ENCODE data around the gene SHOC2.

Gene SHOC2

DNA sequence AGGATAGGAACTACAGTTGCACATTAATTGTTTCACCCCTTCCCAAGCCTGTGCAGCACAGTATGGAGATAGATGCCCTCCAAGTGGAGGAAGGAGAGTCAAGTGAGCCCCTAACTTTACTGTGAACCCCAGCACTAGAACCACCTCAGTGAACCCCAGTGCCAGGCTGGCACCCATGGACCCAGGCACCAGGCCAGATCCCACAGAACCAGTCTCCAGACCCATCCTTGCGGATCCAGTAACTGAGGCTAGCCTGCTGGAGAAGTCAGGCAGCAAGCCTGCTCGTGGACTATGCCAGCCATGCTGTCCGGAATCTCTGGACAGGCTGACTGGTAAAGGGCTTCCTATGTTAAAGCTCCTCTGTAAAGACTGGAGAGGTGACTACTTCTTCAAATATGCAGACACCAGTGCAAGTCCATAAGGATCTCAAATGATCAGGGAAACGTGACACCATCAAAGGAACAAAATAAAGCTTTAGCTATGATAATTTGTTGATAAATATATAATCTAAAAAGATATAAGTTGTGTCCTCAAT, 27.7 kb downstream of the SHOC2 start:
- no peak for FAIRE-seq

DNA sequence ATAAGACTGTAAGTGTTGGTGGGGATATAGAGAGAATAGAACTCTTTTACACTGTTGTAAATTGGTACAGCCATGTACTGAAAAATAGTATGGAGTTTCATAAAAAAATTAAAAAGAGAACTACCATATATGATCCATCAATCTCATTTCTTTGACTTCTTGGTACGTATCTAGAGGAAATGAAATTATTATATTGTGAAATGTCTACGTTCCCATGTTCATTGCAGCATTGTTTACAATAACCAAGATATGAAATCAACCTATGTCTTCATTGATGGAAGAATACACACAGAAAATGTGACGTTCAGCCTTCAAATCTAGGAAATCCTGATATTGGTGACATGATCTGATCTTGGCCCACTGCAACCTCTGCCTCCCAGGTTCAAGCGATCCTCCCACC, 32.0 kb downstream of the SHOC2 start:
- FAIRE-seq: no peak

- no peak for FAIRE-seq
Measured at GRCh38 chr10:110957606-110958005, 38.2 kb downstream of the SHOC2 start.

- no peak for FAIRE-seq
Measured at GRCh38 chr10:110959379-110960332, 40.3 kb downstream of the SHOC2 start.

DNA sequence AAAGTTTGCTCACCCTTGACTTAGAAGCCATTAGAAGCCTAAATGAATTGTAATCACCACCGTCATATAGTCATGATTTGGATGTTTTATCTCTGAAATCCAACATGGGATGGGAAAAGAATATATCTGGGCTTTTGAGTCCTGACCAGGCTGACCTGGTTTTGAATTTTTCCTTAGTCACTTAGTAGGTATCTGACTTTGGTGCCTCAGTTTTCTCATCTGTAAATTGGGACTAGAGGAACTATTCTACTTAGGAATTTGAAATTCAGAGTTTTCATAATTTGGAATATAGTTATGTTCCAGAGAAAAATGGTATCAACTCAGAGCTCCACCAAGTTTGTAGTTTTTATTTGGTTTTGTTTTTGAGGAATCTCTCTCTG, 40.9 kb downstream of the SHOC2 start:
- no peak for FAIRE-seq

DNA sequence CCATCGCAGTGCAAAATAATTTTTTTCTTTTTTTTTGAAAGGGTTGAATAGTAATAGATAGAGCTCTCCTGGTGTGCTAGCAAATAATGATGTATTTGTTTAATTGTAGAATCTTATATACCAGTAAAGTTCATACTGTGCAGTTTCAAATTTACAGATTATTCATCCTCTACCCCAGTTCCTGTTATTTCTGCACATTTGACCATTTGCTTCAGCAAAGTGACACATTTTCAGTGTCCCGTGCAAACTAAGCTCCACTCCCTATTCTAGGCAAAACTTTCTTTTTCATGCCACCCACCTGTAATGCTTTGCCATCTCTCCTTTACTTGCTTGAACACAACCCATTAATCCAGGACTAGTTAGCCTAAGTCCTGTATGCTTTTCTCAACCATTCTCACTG, 43.0 kb downstream of the SHOC2 start:
- no peak for FAIRE-seq

DNA sequence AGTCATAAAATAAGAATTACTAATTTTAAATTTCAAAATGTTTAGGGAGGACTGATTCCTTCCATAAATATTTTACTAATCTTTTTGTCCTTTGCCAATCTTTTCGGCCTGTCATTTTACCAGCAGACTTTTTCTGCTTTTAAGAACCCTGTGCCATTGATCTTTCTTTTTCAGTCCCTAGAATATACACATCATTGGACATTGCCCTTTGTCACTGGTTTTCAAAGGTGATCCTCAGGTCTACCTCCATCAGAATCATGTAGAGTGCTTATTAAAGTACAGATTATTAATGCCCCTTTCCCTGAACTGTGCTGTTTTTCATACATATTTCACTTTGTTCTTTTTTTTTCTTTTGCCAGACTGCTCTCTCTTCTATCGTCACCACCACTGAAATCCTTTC, 43.8 kb downstream of the SHOC2 start:
- FAIRE-seq: no peak

GRCh38 chr10:110964681-110965080, 45.3 kb downstream of the SHOC2 start:
- no peak for FAIRE-seq

GRCh38 chr10:110965216-110965615, 45.8 kb downstream of the SHOC2 start:
- FAIRE-seq: no peak

DNA sequence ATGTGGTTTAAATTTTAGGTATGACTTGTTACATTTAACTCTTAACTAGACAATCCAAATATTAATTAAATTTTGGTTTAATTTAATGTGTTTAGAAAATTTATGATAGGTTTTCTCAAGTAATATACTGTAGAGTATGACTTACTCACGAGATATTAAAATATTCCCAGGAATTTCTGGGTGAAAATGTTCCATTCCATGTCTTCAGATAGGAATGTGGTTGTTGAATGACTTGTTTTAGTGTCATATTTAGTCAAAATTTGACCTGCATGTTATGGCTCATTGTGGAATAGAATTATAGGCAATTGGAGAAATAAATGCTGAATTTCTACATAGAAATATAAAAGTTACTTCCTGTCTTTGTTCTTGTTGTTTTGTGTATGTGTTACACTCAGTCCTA, 46.7 kb downstream of the SHOC2 start:
- FAIRE-seq: peak; percentile 64

GRCh38 chr10:110967009-110967630, 47.7 kb downstream of the SHOC2 start:
- FAIRE-seq: no peak

DNA sequence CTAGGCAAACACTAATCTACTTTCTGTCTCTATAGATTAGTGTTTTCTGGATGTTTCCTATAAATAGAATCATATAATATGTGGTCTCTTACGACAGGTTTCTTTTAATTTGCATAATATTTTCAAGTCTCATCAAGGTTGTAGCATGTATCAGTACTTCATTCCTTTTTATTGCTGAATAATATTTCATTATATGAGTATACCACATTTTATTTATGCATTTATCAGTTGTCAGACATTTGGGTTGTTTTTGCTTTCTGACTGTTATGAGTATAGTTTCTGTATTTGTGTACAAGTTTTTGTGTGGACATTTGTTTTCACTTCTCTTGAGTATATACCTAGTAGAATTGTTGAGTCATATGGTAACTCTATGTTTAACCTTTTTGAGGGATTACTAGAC, 48.2 kb downstream of the SHOC2 start:
- FAIRE-seq: peak; percentile 34

- no peak for FAIRE-seq
Measured at GRCh38 chr10:110969183-110969582, 49.8 kb downstream of the SHOC2 start.

GRCh38 chr10:110971638-110972037, 52.2 kb downstream of the SHOC2 start:
- FAIRE-seq: no peak

DNA sequence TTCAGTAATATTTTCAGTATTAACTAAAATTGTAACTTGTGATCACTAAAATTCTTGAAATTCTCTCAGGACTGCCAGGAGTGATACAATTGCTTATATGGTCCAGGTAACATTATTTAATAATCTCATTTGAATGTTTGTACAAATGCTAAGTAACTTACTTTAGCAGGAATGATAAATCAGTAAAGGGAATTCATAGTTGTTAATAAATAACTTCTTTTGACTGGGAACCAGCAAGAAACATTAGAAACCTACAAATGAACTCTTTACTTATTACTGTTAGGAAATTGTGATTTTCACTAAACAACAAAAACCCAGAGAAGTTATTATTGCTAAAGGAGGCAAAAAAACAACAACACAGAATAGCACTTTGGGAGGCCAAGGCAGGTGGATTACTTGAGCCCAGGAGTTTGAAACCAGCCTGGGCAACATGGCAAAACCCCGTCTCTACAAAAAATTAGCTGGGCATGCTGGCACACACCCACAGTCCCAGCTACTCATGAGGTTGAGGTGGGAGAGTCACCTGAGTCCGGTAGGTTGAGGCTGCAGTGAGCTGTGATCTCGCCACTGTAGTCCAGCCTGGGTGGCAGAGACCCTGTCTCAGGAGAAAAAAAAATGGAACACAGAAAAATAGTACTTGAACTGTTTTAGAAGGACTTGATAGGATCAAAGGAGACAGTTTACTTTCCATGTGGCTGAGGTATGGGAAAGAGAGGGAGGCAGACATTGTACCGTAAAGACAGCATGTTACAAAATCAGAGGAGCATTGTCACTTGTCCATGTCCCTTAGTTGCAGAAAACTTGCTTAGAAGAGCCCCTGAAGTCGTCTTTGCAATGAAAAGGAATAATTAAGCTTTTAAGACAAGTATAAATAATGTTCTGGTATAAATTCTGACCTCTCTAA, 53.1 kb downstream of the SHOC2 start:
- FAIRE-seq: no peak

- FAIRE-seq: peak; percentile 70
Measured at GRCh38 chr10:110973400-110973799, 54.0 kb downstream of the SHOC2 start.

DNA sequence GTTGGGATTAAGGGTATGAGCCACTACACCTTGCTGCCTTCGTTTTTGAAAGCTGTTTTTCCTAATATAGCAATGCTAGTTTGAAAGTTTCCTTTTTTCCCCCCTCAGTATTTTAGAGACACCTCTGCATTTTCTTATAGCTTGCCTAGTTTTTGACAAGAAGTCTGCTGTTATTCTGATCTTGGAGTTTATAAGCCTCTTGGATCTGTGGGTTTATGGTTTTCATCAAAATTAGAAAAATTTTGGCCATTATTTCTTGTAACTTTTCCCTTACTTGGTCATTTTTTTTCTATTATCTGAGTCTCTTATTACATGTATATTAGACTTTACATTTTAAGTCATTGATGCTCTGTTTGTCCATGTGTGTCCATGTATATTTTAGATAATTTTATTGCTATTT, 57.2 kb downstream of the SHOC2 start:
- FAIRE-seq: peak; percentile 35

DNA sequence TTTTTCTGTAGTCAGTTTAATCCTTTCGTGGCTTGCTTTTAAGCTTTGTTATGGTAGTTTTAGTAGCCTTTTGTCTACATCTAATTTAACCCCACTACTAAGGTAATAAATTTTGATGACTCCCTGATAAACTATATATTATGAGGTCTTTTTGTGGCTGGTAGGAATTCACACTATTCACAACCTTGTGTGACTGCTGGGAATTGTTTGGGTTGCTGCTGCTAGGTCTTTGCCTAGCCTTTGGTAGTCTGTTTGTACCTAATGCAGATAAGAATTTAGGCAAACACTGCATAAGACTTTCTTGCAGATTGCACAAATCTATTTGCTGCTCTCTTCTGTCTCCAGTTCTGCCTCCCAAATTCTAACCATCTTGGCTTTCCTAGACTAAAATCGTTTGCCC, 58.3 kb downstream of the SHOC2 start:
- no peak for FAIRE-seq

DNA sequence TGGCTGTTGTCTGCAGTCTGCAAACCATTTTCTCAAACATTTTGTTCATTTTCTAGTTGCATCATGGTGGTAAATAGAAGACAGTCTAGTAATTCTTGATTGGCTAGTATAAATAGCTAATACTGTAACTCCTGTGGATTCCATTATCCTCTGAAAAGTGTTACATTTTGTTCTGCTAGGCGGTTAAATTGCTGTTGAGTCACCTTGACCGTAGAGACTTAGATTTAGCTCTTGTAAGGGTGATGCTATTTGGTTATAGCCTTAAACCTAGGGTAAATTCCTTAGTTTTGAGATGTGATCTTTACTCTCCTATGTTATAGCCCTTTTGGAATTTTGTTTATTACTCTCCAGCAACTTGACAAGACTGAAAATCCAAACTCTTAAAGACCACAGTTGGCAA, 58.8 kb downstream of the SHOC2 start:
- no peak for FAIRE-seq

GRCh38 chr10:110979611-110980010, 60.2 kb downstream of the SHOC2 start:
- no peak for FAIRE-seq

GRCh38 chr10:110980807-110981206, 61.4 kb downstream of the SHOC2 start:
- no peak for FAIRE-seq

DNA sequence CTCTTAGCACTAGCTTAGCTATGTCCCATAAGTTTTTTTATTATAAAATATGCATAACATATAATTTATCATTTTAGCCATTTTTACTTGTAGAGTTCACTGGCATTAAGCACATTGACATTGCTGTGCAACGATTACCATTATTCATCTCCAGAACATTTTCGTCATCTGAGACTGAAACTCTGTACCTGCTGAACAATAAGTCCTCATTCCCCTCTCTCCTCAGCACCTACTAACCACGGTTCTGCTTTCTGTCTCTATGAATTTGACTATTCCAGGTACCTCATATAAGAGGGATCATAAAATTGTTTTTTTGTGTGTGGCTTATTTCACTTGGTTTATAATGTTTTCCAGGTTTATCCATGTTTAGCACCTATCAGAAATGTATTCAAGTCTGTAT, 64.1 kb downstream of the SHOC2 start:
- no peak for FAIRE-seq

Data from A204.1 (cell line).